Measurements from ENCODE around the gene SBF2.
"Not testable (repeated sequence)": the region's sequence is repeated elsewhere in the genome, so short reads cannot be mapped to it uniquely, and the experiment has no call there.

The SBF2 gene

GRCh38 chr11:10267821-10268220, 26.2 kb downstream of the SBF2 start:
- no peak overlapping the region for H2BK12ac ChIP-seq (ENCODE audit: low read length)
- H3K79me1 ChIP-seq (ENCODE audit: low read depth, low read length) = no peaks in the 10 kb centered on the region
- H2BK5ac ChIP-seq (ENCODE audit: low read length) = no peak overlapping the region
- H3K4ac ChIP-seq (ENCODE audit: low read length) = no peak overlapping the region
- WGBS, 2 donors (ENCODE audit: extremely low coverage in 2 of 2, insufficient read length in 2 of 2, insufficient replicate concordance in 1 of 2) = no CpG with 5 or more reads among the region's 3 CpGs
- H3K4me2 ChIP-seq (ENCODE audit: insufficient read depth, low read length, poor library complexity, severe bottlenecking) = no peak overlapping the region
- H3K4me3 ChIP-seq (ENCODE audit: low read length in 2 of 2) = no peak overlapping the region
- H2AFZ ChIP-seq (ENCODE audit: low read length) = no peak overlapping the region
- no peaks in the 10 kb centered on the region for H3K9me3 ChIP-seq (replicated peaks in 1 of 2; ENCODE audit: control insufficient read depth in 2 of 2, insufficient read depth in 1 of 2, low read depth in 1 of 2, low read length in 2 of 2)
- H3K36me3 ChIP-seq (replicated peaks in 1 of 2; ENCODE audit: control insufficient read depth in 2 of 2, insufficient read depth in 2 of 2, low read length in 2 of 2) = no peaks in the 10 kb centered on the region
- peaks cover 0 to 4% of the 10 kb centered on the region in 2 donors for H3K4me1 ChIP-seq (ENCODE audit: control insufficient read depth in 2 of 2, insufficient read depth in 1 of 2, low read depth in 1 of 2, low read length in 2 of 2)
- H4K8ac ChIP-seq (ENCODE audit: low read depth, low read length) = no peak overlapping the region
- no peak overlapping the region for H2BK15ac ChIP-seq (ENCODE audit: low read length)
- H4K91ac ChIP-seq (ENCODE audit: low read depth, low read length, poor library complexity) = no peak overlapping the region
- H3K23ac ChIP-seq (ENCODE audit: low read depth, low read length, poor library complexity) = no peak overlapping the region
- no peak overlapping the region for H3K18ac ChIP-seq (ENCODE audit: low read length)
- no peak overlapping the region for H2BK120ac ChIP-seq (ENCODE audit: low read depth, low read length)
- no peak overlapping the region for H3K9ac ChIP-seq (ENCODE audit: low read depth, low read length, poor library complexity)
- no peak for DNase-seq (ENCODE audit: low spot score)
- no peaks in the 10 kb centered on the region for H3K27me3 ChIP-seq (ENCODE audit: control insufficient read depth in 3 of 3, insufficient read depth in 3 of 3, low read depth in 1 of 3, low read length in 3 of 3)
- H3K14ac ChIP-seq (ENCODE audit: low read length) = no peak overlapping the region
- H2AK5ac ChIP-seq (ENCODE audit: low read depth, low read length) = no peak overlapping the region
- H3K27ac ChIP-seq (replicated peaks; ENCODE audit: low read length) = no peak overlapping the region

DNA sequence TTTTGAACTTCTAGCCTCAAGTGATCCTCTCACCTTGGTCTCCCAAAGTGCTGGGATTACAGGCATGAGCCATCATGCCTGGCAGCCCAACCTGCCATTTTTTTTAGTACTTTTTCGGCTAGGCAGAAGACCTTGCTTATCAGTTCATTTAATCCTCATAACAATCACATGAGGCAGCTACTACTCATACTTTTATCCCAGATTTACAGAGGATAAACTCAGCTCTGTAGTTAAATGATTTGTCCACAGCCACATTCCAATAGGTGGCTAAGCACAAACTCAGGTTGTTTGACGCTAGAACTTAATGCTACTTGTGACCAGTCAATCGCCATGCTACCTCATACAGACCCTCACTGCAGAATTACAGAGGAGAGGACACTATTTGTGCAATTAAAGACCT, 28.1 kb downstream of the SBF2 start:
- Histone ChIP-seq H3K4me3 (ENCODE audit: low read length in 2 of 2) (no peak overlapping the region), H3K36me3 (replicated peaks in 1 of 2; ENCODE audit: control insufficient read depth in 2 of 2, insufficient read depth in 2 of 2, low read length in 2 of 2) (no peaks in the 10 kb centered on the region), H3K79me1 (ENCODE audit: low read depth, low read length) (no peaks in the 10 kb centered on the region), H3K4me2 (ENCODE audit: insufficient read depth, low read length, poor library complexity, severe bottlenecking) (no peak overlapping the region), H4K8ac (ENCODE audit: low read depth, low read length) (no peak overlapping the region), H4K91ac (ENCODE audit: low read depth, low read length, poor library complexity) (no peak overlapping the region), H3K27me3 (ENCODE audit: control insufficient read depth in 3 of 3, insufficient read depth in 3 of 3, low read depth in 1 of 3, low read length in 3 of 3) (no peaks in the 10 kb centered on the region), H3K14ac (ENCODE audit: low read length) (no peak overlapping the region), H2AK5ac (ENCODE audit: low read depth, low read length) (no peak overlapping the region), H3K23ac (ENCODE audit: low read depth, low read length, poor library complexity) (no peak overlapping the region), H3K18ac (ENCODE audit: low read length) (no peak overlapping the region), H2AFZ (ENCODE audit: low read length) (no peak overlapping the region), H3K9ac (ENCODE audit: low read depth, low read length, poor library complexity) (no peak overlapping the region), H2BK12ac (ENCODE audit: low read length) (no peak overlapping the region), H2BK120ac (ENCODE audit: low read depth, low read length) (no peak overlapping the region), H3K4me1 (ENCODE audit: control insufficient read depth in 2 of 2, insufficient read depth in 1 of 2, low read depth in 1 of 2, low read length in 2 of 2) (peaks cover 0 to 4% of the 10 kb centered on the region in 2 donors), H3K27ac (replicated peaks; ENCODE audit: low read length) (no peak overlapping the region), H2BK15ac (ENCODE audit: low read length) (no peak overlapping the region), H3K9me3 (replicated peaks in 1 of 2; ENCODE audit: control insufficient read depth in 2 of 2, insufficient read depth in 1 of 2, low read depth in 1 of 2, low read length in 2 of 2) (no peaks in the 10 kb centered on the region), H3K4ac (ENCODE audit: low read length) (no peak overlapping the region), H2BK5ac (ENCODE audit: low read length) (no peak overlapping the region)
- WGBS, 2 donors (ENCODE audit: extremely low coverage in 2 of 2, insufficient read length in 2 of 2, insufficient replicate concordance in 1 of 2) = no CpG with 5 or more reads among the region's 3 CpGs
- no peak for DNase-seq (ENCODE audit: low spot score)

GRCh38 chr11:10264716-10265115, 29.3 kb downstream of the SBF2 start:
- H3K9me3 ChIP-seq (replicated peaks in 1 of 2; ENCODE audit: control insufficient read depth in 2 of 2, insufficient read depth in 1 of 2, low read depth in 1 of 2, low read length in 2 of 2); H2BK15ac ChIP-seq (ENCODE audit: low read length); H3K4me1 ChIP-seq (ENCODE audit: control insufficient read depth in 2 of 2, insufficient read depth in 1 of 2, low read depth in 1 of 2, low read length in 2 of 2); H3K4ac ChIP-seq (ENCODE audit: low read length); H3K27me3 ChIP-seq (ENCODE audit: control insufficient read depth in 3 of 3, insufficient read depth in 3 of 3, low read depth in 1 of 3, low read length in 3 of 3); H2AK5ac ChIP-seq (ENCODE audit: low read depth, low read length); H4K8ac ChIP-seq (ENCODE audit: low read depth, low read length); H3K4me2 ChIP-seq (ENCODE audit: insufficient read depth, low read length, poor library complexity, severe bottlenecking); H3K14ac ChIP-seq (ENCODE audit: low read length); H3K79me1 ChIP-seq (ENCODE audit: low read depth, low read length); H2BK120ac ChIP-seq (ENCODE audit: low read depth, low read length); H4K91ac ChIP-seq (ENCODE audit: low read depth, low read length, poor library complexity); DNase-seq (ENCODE audit: low spot score); H3K4me3 ChIP-seq (ENCODE audit: low read length in 2 of 2); H3K27ac ChIP-seq (replicated peaks; ENCODE audit: low read length); H2BK12ac ChIP-seq (ENCODE audit: low read length); H3K23ac ChIP-seq (ENCODE audit: low read depth, low read length, poor library complexity); H2BK5ac ChIP-seq (ENCODE audit: low read length); H3K18ac ChIP-seq (ENCODE audit: low read length); H2AFZ ChIP-seq (ENCODE audit: low read length); H3K9ac ChIP-seq (ENCODE audit: low read depth, low read length, poor library complexity); H3K36me3 ChIP-seq (replicated peaks in 1 of 2; ENCODE audit: control insufficient read depth in 2 of 2, insufficient read depth in 2 of 2, low read length in 2 of 2): not testable (repeated sequence)
- WGBS, 2 donors (ENCODE audit: extremely low coverage in 2 of 2, insufficient read length in 2 of 2, insufficient replicate concordance in 1 of 2) = no CpG with 5 or more reads among the region's 3 CpGs

- Histone ChIP-seq H4K8ac (ENCODE audit: low read depth, low read length) (no peak overlapping the region), H2BK12ac (ENCODE audit: low read length) (no peak overlapping the region), H2BK5ac (ENCODE audit: low read length) (no peak overlapping the region), H3K18ac (ENCODE audit: low read length) (no peak overlapping the region), H3K4me3 (ENCODE audit: low read length in 2 of 2) (no peak overlapping the region), H4K91ac (ENCODE audit: low read depth, low read length, poor library complexity) (no peak overlapping the region), H3K4me2 (ENCODE audit: insufficient read depth, low read length, poor library complexity, severe bottlenecking) (no peak overlapping the region), H3K79me1 (ENCODE audit: low read depth, low read length) (no peaks in the 10 kb centered on the region), H3K14ac (ENCODE audit: low read length) (no peak overlapping the region), H2BK15ac (ENCODE audit: low read length) (no peak overlapping the region), H2AK5ac (ENCODE audit: low read depth, low read length) (no peak overlapping the region), H2BK120ac (ENCODE audit: low read depth, low read length) (no peak overlapping the region), H2AFZ (ENCODE audit: low read length) (no peak overlapping the region), H3K27me3 (ENCODE audit: control insufficient read depth in 3 of 3, insufficient read depth in 3 of 3, low read depth in 1 of 3, low read length in 3 of 3) (no peaks in the 10 kb centered on the region), H3K23ac (ENCODE audit: low read depth, low read length, poor library complexity) (no peak overlapping the region), H3K9ac (ENCODE audit: low read depth, low read length, poor library complexity) (no peak overlapping the region), H3K27ac (replicated peaks; ENCODE audit: low read length) (no peak overlapping the region), H3K9me3 (replicated peaks in 1 of 2; ENCODE audit: control insufficient read depth in 2 of 2, insufficient read depth in 1 of 2, low read depth in 1 of 2, low read length in 2 of 2) (no peaks in the 10 kb centered on the region), H3K4ac (ENCODE audit: low read length) (no peak overlapping the region), H3K4me1 (ENCODE audit: control insufficient read depth in 2 of 2, insufficient read depth in 1 of 2, low read depth in 1 of 2, low read length in 2 of 2) (peaks cover 0 to 7% of the 10 kb centered on the region in 2 donors), H3K36me3 (replicated peaks in 1 of 2; ENCODE audit: control insufficient read depth in 2 of 2, insufficient read depth in 2 of 2, low read length in 2 of 2) (no peaks in the 10 kb centered on the region)
- no peak for DNase-seq (ENCODE audit: low spot score)
Observed at GRCh38 chr11:10263929-10264328, 30.1 kb downstream of the SBF2 start.
